Gastroesophageal sphincter (tissue), 4 donors: ENCODE results near the gene SLC7A14. TPM values are rescaled to one million over a fixed set of nuclear protein-coding genes. Genes with fewer than 3 reads are reported as not detected.
A peak's percentile ranks its signal among the peaks of the same experiment; 100 is the strongest.

Source experiments
- ATAC-seq: fragments of 150-250 bp; one replicate; pipeline ENCODE4 v1.9.1; 2016; ENCODE audit warnings: mild to moderate bottlenecking, moderate library complexity
- H3K27ac ChIP-seq, 4 donors: fragments of 200-600 bp; sonication (generic) in 3 of 4; 1 replicate in 3 of 4; 2 replicates in 1 of 4; pipeline ENCODE4 v1.5.1; 2016 to 2019
- H3K27me3 ChIP-seq: fragments of 200-600 bp; sonication (generic); one replicate; pipeline ENCODE4 v1.5.1; 2019
- H3K36me3 ChIP-seq, 2 donors: fragments of 200-600 bp; sonication (generic); one replicate each; pipeline ENCODE4 v1.5.1; 2019; ENCODE audit warnings: control low read depth in 1 of 2
- H3K4me1 ChIP-seq, 3 donors: fragments of 200-600 bp; sonication (generic); 1 replicate in 2 of 3; 2 replicates in 1 of 3; pipeline ENCODE4 v1.5.1; 2016 to 2019; ENCODE audit warnings: control low read depth in 2 of 3
- H3K4me3 ChIP-seq, 2 donors: fragments of 200-600 bp; sonication (generic); one replicate each; pipeline ENCODE4 v1.5.1; 2019; ENCODE audit warnings: mild to moderate bottlenecking in 1 of 2, moderate library complexity in 1 of 2
- H3K9me3 ChIP-seq, 3 donors: fragments of 200-600 bp; sonication (generic); one replicate each; pipeline ENCODE4 v1.5.1; 2017 to 2019; ENCODE audit warnings: control low read depth in 2 of 3
- EP300 ChIP-seq: sonication (generic); formaldehyde crosslinking; IDR thresholded peaks from one replicate; pipeline ENCODE4 v1.6.1; 2017; ENCODE audit warnings: antibody characterized with exemption, mild to moderate bottlenecking
- POLR2A ChIP-seq, 2 donors: fragments of 450-650 bp; IDR thresholded peaks; one replicate each; pipeline ENCODE4 v1.6.1; 2017; ENCODE audit warnings: antibody characterized with exemption in 2 of 2, mild to moderate bottlenecking in 2 of 2, moderate library complexity in 1 of 2
- POLR2AphosphoS5 ChIP-seq: sonication (generic); formaldehyde crosslinking; IDR thresholded peaks from one replicate; pipeline ENCODE4 v1.6.1; 2017; ENCODE audit warnings: antibody characterized with exemption
- WGBS, 2 donors: methylation state at CpG; one replicate each; pipeline ENCODE4 v1.1.5; 2018; ENCODE audit warnings: low coverage in 1 of 2; 5-methylcytosine and 5-hydroxymethylcytosine counted together
- total RNA-seq, 4 donors: library from RNA; depleted of rRNA; stranded (reverse); fragments of >200 nt; gene quantifications; one replicate each; pipeline ENCODE4 v1.1.0, GENCODE V29; 2016
- TF ChIP-seq, protein P1 (sequence below), 4 experiments: fragments of 200-600 bp in 2 of 4; fragments of 450-650 bp in 2 of 4; sonication (generic) in 1 of 4; IDR thresholded peaks; one replicate each; pipeline ENCODE4 v1.5.1; 2017 to 2019; ENCODE audit warnings: antibody characterized with exemption in 4 of 4, mild to moderate bottlenecking in 2 of 4, moderate library complexity in 2 of 4

Gene SLC7A14
- total RNA-seq, 4 donors from 2014 or later: under 0.01 to 0.99 (median 0.43) TPM

DNA sequence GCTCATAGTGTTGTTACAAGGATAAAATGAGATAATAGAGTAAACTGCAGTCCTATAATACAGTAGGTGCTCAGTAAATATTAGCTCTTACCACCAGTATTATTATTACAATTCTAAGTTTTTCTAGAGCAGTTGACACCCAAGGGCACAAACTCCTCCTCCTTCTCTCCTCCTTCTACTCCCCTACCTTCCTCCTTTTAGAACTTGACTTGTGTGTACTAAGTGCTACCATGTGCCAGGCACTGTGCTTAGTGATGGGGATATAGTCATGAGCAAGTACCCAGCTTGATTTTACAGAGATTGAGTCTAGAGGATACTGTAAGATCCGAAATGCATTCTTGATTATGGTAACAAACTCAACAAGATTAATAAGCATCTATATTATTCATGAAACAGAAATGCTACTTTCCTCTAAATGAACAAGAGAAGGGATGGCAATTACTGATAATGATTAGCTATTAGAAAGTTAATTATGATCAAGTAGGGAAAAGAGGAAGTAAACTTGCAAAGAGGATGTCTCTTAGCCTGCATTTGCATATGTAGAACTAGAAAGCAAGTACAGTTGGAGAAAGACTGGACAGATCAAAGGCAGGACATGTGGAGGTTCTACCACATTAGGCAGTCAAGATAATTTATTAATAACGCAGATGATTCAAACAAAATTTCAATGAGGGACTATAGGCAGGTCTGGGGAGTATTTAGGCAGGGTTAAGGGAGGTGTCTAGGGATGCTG is 94.9 kb downstream of the SLC7A14 start:
- no peak for TF ChIP-seq EP300
- TF ChIP-seq, protein P1, sequence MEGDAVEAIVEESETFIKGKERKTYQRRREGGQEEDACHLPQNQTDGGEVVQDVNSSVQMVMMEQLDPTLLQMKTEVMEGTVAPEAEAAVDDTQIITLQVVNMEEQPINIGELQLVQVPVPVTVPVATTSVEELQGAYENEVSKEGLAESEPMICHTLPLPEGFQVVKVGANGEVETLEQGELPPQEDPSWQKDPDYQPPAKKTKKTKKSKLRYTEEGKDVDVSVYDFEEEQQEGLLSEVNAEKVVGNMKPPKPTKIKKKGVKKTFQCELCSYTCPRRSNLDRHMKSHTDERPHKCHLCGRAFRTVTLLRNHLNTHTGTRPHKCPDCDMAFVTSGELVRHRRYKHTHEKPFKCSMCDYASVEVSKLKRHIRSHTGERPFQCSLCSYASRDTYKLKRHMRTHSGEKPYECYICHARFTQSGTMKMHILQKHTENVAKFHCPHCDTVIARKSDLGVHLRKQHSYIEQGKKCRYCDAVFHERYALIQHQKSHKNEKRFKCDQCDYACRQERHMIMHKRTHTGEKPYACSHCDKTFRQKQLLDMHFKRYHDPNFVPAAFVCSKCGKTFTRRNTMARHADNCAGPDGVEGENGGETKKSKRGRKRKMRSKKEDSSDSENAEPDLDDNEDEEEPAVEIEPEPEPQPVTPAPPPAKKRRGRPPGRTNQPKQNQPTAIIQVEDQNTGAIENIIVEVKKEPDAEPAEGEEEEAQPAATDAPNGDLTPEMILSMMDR (IDR thresholded peaks at IDR 0.05): no peak
- TF ChIP-seq POLR2A (IDR thresholded peaks at IDR 0.05): no peak
- Histone ChIP-seq H3K9me3 (no peaks in the 10 kb centered on the region), H3K36me3 (no peaks in the 10 kb centered on the region), H3K4me1 (no peaks in the 10 kb centered on the region), H3K4me3 (no peak overlapping the region), H3K27me3 (no peaks in the 10 kb centered on the region), H3K27ac (no peak overlapping the region)
- 81 to 95% methylated on average over 2 of the region's 2 CpGs for WGBS, 2 donors
- ATAC-seq: no peak

- Histone ChIP-seq H3K4me3 (no peak overlapping the region), H3K27ac (no peak overlapping the region), H3K27me3 (no peaks in the 10 kb centered on the region), H3K9me3 (no peaks in the 10 kb centered on the region), H3K4me1 (no peaks in the 10 kb centered on the region), H3K36me3 (no peaks in the 10 kb centered on the region)
- WGBS, 2 donors: 48 to 60% methylated on average over 4 of the region's 4 CpGs
- TF ChIP-seq, protein P1 (IDR thresholded peaks at IDR 0.05): no peak
- no peak for TF ChIP-seq EP300
- ATAC-seq: peak; percentile 26
These were observed 97.1 kb downstream of the SLC7A14 start for GRCh38 chr3:170488802-170489201.

- ATAC-seq: no peak
- Histone ChIP-seq H3K36me3 (no peaks in the 10 kb centered on the region), H3K27me3 (no peaks in the 10 kb centered on the region), H3K4me1 (no peaks in the 10 kb centered on the region), H3K27ac (no peak overlapping the region), H3K4me3 (no peak overlapping the region), H3K9me3 (no peaks in the 10 kb centered on the region)
- TF ChIP-seq, protein P1 (IDR thresholded peaks at IDR 0.05): no peak
- TF ChIP-seq POLR2AphosphoS5 (no peak), POLR2A (IDR thresholded peaks at IDR 0.05) (no peak), EP300 (no peak)
- 62 to 82% methylated on average over 1 to 3 of the region's 3 CpGs for WGBS, 2 donors
These were observed 98.8 kb downstream of the SLC7A14 start for GRCh38 chr3:170487031-170487430.

- H3K4me1 ChIP-seq: no peaks in the 10 kb centered on the region
- H3K27me3 ChIP-seq: no peaks in the 10 kb centered on the region
- TF ChIP-seq, protein P1 (IDR thresholded peaks at IDR 0.05): no peak
- TF ChIP-seq POLR2AphosphoS5 (no peak), POLR2A (IDR thresholded peaks at IDR 0.05) (no peak), EP300 (no peak)
- no peak overlapping the region for H3K27ac ChIP-seq
- no peak for ATAC-seq
- no peaks in the 10 kb centered on the region for H3K9me3 ChIP-seq
- WGBS, 2 donors: 76 to 86% methylated on average over 5 to 7 of the region's 9 CpGs
- no peak overlapping the region for H3K4me3 ChIP-seq
- no peaks in the 10 kb centered on the region for H3K36me3 ChIP-seq
These were observed 99.5 kb downstream of the SLC7A14 start for GRCh38 chr3:170486398-170486797.

- Histone ChIP-seq H3K27me3 (no peaks in the 10 kb centered on the region), H3K4me3 (no peak overlapping the region), H3K27ac (no peak overlapping the region), H3K9me3 (no peaks in the 10 kb centered on the region), H3K4me1 (no peaks in the 10 kb centered on the region), H3K36me3 (no peaks in the 10 kb centered on the region)
- WGBS, 2 donors: 82% methylated on average over 2 of the region's 4 CpGs; no CpG with 5 or more reads in 1 of the 2 donors
- TF ChIP-seq, protein P1 (IDR thresholded peaks at IDR 0.05): no peak
- TF ChIP-seq EP300: no peak
- TF ChIP-seq POLR2A (IDR thresholded peaks at IDR 0.05): no peak
- TF ChIP-seq POLR2AphosphoS5: no peak
- ATAC-seq: no peak
These were observed 100.2 kb downstream of the SLC7A14 start for GRCh38 chr3:170485696-170486095.
